ENCODE results near the gene LATS2. TPM values are rescaled to one million over a fixed set of nuclear protein-coding genes. Genes with fewer than 3 reads are reported as not detected.

The LATS2 gene
- total RNA-seq, 3 donors from 2014 or later = 0.71 to 1.3 (median 1.2) TPM

GRCh38 chr13:20991741-20992520 is 69.5 kb downstream of the LATS2 start:
- H3K36me3 Mint-ChIP-seq (ENCODE audit: insufficient read depth) = no peaks in the 10 kb centered on the region
- no peak overlapping the region for H3K4me3 Mint-ChIP-seq
- DNase-seq = no peak
- peaks cover 7% of the 10 kb centered on the region for H3K27me3 Mint-ChIP-seq (ENCODE audit: low read depth)
- H3K4me1 Mint-ChIP-seq (ENCODE audit: low read depth) = no peaks in the 10 kb centered on the region
- H3K9me3 Mint-ChIP-seq = no peaks in the 10 kb centered on the region
- ATAC-seq = no peak

DNA sequence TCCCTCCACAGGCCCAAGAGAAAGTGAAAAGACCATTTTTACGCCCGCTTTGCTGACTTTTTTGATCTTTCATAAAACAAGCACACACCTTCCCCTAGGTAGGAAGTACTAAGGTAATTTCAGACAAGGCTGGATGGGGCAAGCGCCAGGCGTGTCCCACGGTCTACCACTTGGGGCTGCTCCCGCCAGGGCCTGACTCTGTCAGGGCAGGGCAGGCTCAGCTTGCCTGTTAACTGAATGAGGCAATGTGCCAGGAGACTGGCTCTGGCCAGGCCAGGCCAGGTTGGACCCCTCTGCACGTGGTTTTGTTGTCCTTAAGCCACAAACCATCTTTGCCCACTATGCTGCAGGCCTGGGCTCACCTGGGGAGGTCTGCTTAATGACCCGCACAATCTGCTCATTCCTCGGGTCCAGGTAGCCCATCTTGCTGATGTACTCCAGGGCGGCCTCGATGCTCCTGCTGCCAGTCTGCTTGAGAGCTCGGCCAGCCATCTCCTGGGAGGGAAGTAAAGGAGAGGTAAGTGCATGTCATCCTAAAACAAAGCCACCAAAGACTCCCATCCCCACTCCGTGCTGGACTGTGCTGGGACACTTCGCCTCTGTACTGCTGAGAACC is 70.4 kb downstream of the LATS2 start:
- Mint-ChIP-seq H3K9me3 (no peaks in the 10 kb centered on the region), H3K4me1 (ENCODE audit: low read depth) (peaks cover under 1% of the 10 kb centered on the region), H3K27me3 (ENCODE audit: low read depth) (peaks cover 7% of the 10 kb centered on the region), H3K4me3 (no peak overlapping the region), H3K36me3 (ENCODE audit: insufficient read depth) (no peaks in the 10 kb centered on the region)
- ATAC-seq (no peak), DNase-seq (no peak)

- no peaks in the 10 kb centered on the region for H3K9me3 Mint-ChIP-seq
- DNase-seq (no peak), ATAC-seq (no peak)
- H3K27me3 Mint-ChIP-seq (ENCODE audit: low read depth) = peaks cover 7% of the 10 kb centered on the region
- no peaks in the 10 kb centered on the region for H3K36me3 Mint-ChIP-seq (ENCODE audit: insufficient read depth)
- H3K4me3 Mint-ChIP-seq = no peak overlapping the region
- peaks cover 3% of the 10 kb centered on the region for H3K4me1 Mint-ChIP-seq (ENCODE audit: low read depth)
Observed at GRCh38 chr13:20989656-20990321, 71.6 kb downstream of the LATS2 start.

- H3K9me3 Mint-ChIP-seq = no peaks in the 10 kb centered on the region
- no peak for DNase-seq
- H3K4me3 Mint-ChIP-seq = no peak overlapping the region
- no peaks in the 10 kb centered on the region for H3K36me3 Mint-ChIP-seq (ENCODE audit: insufficient read depth)
- peaks cover 3% of the 10 kb centered on the region for H3K4me1 Mint-ChIP-seq (ENCODE audit: low read depth)
- H3K27me3 Mint-ChIP-seq (ENCODE audit: low read depth) = peaks cover 7% of the 10 kb centered on the region
- ATAC-seq = no peak
Observed at GRCh38 chr13:20988909-20989655, 72.3 kb downstream of the LATS2 start.

- DNase-seq (no peak), ATAC-seq (no peak)
- Mint-ChIP-seq H3K9me3 (no peaks in the 10 kb centered on the region), H3K4me3 (no peak overlapping the region), H3K27me3 (ENCODE audit: low read depth) (peaks cover 7% of the 10 kb centered on the region), H3K36me3 (ENCODE audit: insufficient read depth) (no peaks in the 10 kb centered on the region), H3K4me1 (ENCODE audit: low read depth) (peaks cover 3% of the 10 kb centered on the region)
Observed at GRCh38 chr13:20988033-20988908, 73.1 kb downstream of the LATS2 start.

DNA sequence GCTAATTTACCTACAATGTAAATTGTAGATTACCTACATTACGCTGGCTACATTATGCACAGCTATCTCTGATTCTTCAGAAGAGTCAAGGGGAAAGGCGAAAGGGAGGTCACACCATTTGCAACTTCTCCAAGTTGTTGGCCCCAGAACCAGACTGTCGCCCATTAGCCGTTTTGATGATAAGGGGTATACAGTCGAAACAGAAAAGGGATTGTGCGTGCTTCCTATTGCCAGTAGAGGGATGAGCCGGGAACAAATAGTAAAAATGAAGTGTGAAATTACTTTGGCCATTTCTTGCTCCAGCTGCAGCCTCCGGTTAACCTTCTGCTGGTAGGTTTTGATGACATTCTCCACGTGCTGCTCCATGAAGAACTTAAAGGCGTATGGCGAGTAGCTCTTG is 73.8 kb downstream of the LATS2 start:
- DNase-seq (no peak), ATAC-seq (no peak)
- H3K27me3 Mint-ChIP-seq (ENCODE audit: low read depth) = peaks cover 7% of the 10 kb centered on the region

DNA sequence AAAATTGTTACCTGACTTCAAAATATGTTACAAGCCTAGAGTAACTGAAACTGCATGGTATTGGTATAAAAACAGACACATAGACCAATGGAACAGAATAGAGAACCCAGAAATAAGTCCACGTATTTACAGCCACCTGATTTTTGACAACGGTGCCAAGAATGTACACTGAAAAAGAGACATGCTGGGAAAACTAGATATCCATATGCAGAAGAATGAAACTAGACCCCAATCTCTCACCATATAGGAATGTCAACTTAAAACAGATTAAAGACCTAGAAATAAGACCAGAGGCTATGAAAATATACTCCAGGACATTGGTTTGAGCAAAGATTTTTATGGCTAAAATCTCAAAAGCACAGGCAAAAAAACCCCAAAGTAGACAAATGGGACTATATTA is 76.5 kb downstream of the LATS2 start:
- Mint-ChIP-seq H3K4me1 (ENCODE audit: low read depth) (peaks cover 3% of the 10 kb centered on the region), H3K4me3 (no peak overlapping the region), H3K9me3 (no peaks in the 10 kb centered on the region), H3K27me3 (ENCODE audit: low read depth) (peaks cover 2% of the 10 kb centered on the region), H3K36me3 (ENCODE audit: insufficient read depth) (no peaks in the 10 kb centered on the region)
- DNase-seq = no peak
- no peak for ATAC-seq

More for the DNA sequence above, 73.8 kb downstream of the LATS2 start:
- Mint-ChIP-seq H3K9me3 (no peaks in the 10 kb centered on the region), H3K4me3 (no peak overlapping the region), H3K4me1 (ENCODE audit: low read depth) (peaks cover 3% of the 10 kb centered on the region), H3K36me3 (ENCODE audit: insufficient read depth) (no peaks in the 10 kb centered on the region)

GRCh38 chr13:20983386-20983785 is 78.0 kb downstream of the LATS2 start:
- Mint-ChIP-seq H3K4me1 (ENCODE audit: low read depth) (peaks cover 3% of the 10 kb centered on the region), H3K36me3 (ENCODE audit: insufficient read depth) (no peaks in the 10 kb centered on the region), H3K4me3 (no peak overlapping the region), H3K9me3 (no peaks in the 10 kb centered on the region), H3K27me3 (ENCODE audit: low read depth) (peaks cover 2% of the 10 kb centered on the region)
- ATAC-seq (no peak), DNase-seq (no peak)

- Mint-ChIP-seq H3K36me3 (ENCODE audit: insufficient read depth) (no peaks in the 10 kb centered on the region), H3K27me3 (ENCODE audit: low read depth) (peaks cover 2% of the 10 kb centered on the region), H3K4me1 (ENCODE audit: low read depth) (peaks cover 3% of the 10 kb centered on the region), H3K9me3 (no peaks in the 10 kb centered on the region), H3K4me3 (no peak overlapping the region)
- ATAC-seq (no peak), DNase-seq (no peak)
Observed at GRCh38 chr13:20981370-20982095, 79.9 kb downstream of the LATS2 start.

GRCh38 chr13:20980899-20981298 is 80.5 kb downstream of the LATS2 start:
- DNase-seq = no peak
- no peak overlapping the region for H3K4me3 Mint-ChIP-seq
- no peaks in the 10 kb centered on the region for H3K36me3 Mint-ChIP-seq (ENCODE audit: insufficient read depth)
- H3K4me1 Mint-ChIP-seq (ENCODE audit: low read depth) = peaks cover 1% of the 10 kb centered on the region
- H3K27me3 Mint-ChIP-seq (ENCODE audit: low read depth) = peaks cover 2% of the 10 kb centered on the region
- no peak for ATAC-seq
- H3K9me3 Mint-ChIP-seq = no peaks in the 10 kb centered on the region

DNA sequence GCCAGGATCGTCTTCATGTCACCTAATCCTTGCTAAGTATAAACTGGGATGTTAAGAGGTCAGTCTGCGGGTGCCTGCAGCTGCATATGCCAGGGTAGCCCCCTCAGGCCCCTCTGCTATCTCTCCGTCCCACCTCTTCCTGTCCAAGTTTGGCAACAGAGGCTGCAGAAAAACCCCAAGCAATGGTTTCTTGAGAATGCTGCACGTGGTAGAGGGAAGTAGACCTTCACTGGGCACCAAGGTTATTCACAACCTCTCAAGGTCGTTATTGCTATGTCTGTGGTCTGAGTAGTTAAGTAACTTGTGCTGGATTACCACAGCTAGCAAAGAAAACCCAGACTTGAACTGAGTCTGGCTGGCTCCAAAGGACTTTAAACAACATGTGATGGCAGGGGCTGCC is 81.0 kb downstream of the LATS2 start:
- H3K9me3 Mint-ChIP-seq = no peaks in the 10 kb centered on the region
- ATAC-seq (no peak), DNase-seq (no peak)
- H3K27me3 Mint-ChIP-seq (ENCODE audit: low read depth) = peaks cover 2% of the 10 kb centered on the region
- no peak overlapping the region for H3K4me3 Mint-ChIP-seq
- H3K36me3 Mint-ChIP-seq (ENCODE audit: insufficient read depth) = no peaks in the 10 kb centered on the region
- H3K4me1 Mint-ChIP-seq (ENCODE audit: low read depth) = no peaks in the 10 kb centered on the region

GRCh38 chr13:20977394-20977793 is 84.0 kb downstream of the LATS2 start:
- no peaks in the 10 kb centered on the region for H3K36me3 Mint-ChIP-seq (ENCODE audit: insufficient read depth)
- H3K4me1 Mint-ChIP-seq (ENCODE audit: low read depth) = no peaks in the 10 kb centered on the region
- peaks cover 2% of the 10 kb centered on the region for H3K27me3 Mint-ChIP-seq (ENCODE audit: low read depth)
- H3K9me3 Mint-ChIP-seq = no peaks in the 10 kb centered on the region
- DNase-seq (no peak), ATAC-seq (no peak)
- no peak overlapping the region for H3K4me3 Mint-ChIP-seq

DNA sequence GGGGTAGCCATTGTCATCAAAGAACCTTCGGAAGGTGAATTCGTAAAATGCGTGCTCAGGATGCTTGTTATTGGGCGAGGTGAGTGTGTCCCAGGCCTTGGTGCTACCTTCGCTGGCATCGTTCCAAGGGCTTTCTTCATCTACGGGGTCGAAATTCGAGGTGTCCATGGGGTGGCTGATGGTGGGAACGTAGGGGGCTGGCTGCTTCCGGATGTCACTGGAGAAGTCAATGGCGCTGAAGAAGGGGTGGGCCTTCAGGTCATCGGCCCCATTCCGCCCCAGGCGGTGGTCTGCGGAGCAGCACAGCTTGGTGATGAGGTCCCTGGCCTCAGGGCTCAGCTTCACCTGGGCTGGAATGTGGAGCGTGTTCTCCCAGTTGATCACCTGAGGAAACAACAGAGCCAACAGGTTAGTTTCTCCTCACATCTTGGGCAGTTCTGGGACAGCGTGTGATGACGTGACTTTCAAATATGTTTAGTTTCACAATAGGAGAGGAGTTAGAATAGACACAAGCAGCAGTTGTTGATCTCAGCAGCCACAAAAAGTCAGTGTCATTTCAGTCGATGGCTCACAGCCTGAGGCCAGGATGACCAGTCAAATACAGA is 86.3 kb downstream of the LATS2 start:
- Mint-ChIP-seq H3K36me3 (ENCODE audit: insufficient read depth) (no peaks in the 10 kb centered on the region), H3K4me1 (ENCODE audit: low read depth) (no peaks in the 10 kb centered on the region), H3K9me3 (no peaks in the 10 kb centered on the region), H3K4me3 (no peak overlapping the region), H3K27me3 (ENCODE audit: low read depth) (no peaks in the 10 kb centered on the region)
- no peak for DNase-seq
- ATAC-seq = no peak

Measured in activated T-cell treated with anti-CD3 and anti-CD28 coated beads, Interleukin-2, amount 50 U/mL, for 4 hours (primary cell).